HepG2 (cell line): ENCODE data around the gene LACTBL1.

ENCODE experiments used
- CTCF ChIP-seq: sonication (generic); formaldehyde crosslinking; IDR thresholded peaks from 2 replicates; pipeline ENCODE4 v1.5.0; 2020; ENCODE audit warnings: mild to moderate bottlenecking, missing genetic modification reagents, moderate library complexity
- ELF1 ChIP-seq: sonication (generic); formaldehyde crosslinking; IDR thresholded peaks from 2 replicates; pipeline ENCODE4 v1.4.0; 2020; ENCODE audit warnings: missing genetic modification reagents
- NCOA5 ChIP-seq: sonication (generic); formaldehyde crosslinking; IDR thresholded peaks from 2 replicates; pipeline ENCODE4 v1.4.0; 2020; ENCODE audit warnings: missing genetic modification reagents
- POLR2A ChIP-seq, 2 experiments: IDR thresholded peaks; 2 replicates each; pipeline ENCODE4 v1.6.1; 2011; ENCODE audit warnings: low read depth in 2 of 2, low read length in 2 of 2, mild to moderate bottlenecking in 1 of 2, moderate library complexity in 1 of 2; ENCODE audit not compliant: insufficient read depth in 1 of 2
- RFX5 ChIP-seq: IDR thresholded peaks from 2 replicates; pipeline ENCODE4 v1.6.1; 2011; ENCODE audit warnings: low read depth, low read length, improper control_type of control experiment
- TERF1 ChIP-seq: sonication (generic); formaldehyde crosslinking; IDR thresholded peaks from 2 replicates; pipeline ENCODE4 v1.8.0; 2022; ENCODE audit warnings: mild to moderate bottlenecking, missing genetic modification reagents, moderate library complexity
- ZNF580 ChIP-seq: IDR thresholded peaks from 2 replicates; pipeline ENCODE4 v1.6.1; 2016; ENCODE audit warnings: low read depth, borderline replicate concordance
- ZNF761 ChIP-seq: sonication (generic); formaldehyde crosslinking; conservative IDR thresholded peaks from 2 replicates; pipeline ENCODE4 v1.4.0; 2020; ENCODE audit warnings: mild to moderate bottlenecking, missing genetic modification reagents

GRCh38 chr1:22935433-22935832 is 37.2 kb downstream of the LACTBL1 start:
- TF ChIP-seq POLR2A (IDR thresholded peaks at IDR 0.05; ENCODE audit: insufficient read depth in 1 of 2, low read depth in 2 of 2, low read length in 2 of 2): no peak
- TF ChIP-seq TERF1 (CRISPR knock-in tag): no peak
- TF ChIP-seq CTCF (CRISPR knock-in tag): no peak
- no peak for TF ChIP-seq ELF1 (CRISPR knock-in tag)
- TF ChIP-seq RFX5: no peak
- no peak for TF ChIP-seq NCOA5
- no peak for TF ChIP-seq ZNF580
- TF ChIP-seq ZNF761: no peak
